OCI-M2 (cell line): Measurements from ENCODE around the gene TAF1D.

ENCODE experiments used
- DNase-seq: peaks from one replicate; lab custom pipeline; 2025; ENCODE audit not compliant: unreplicated experiment; lab: John Stamatoyannopoulos, UW

TAF1D gene

DNA sequence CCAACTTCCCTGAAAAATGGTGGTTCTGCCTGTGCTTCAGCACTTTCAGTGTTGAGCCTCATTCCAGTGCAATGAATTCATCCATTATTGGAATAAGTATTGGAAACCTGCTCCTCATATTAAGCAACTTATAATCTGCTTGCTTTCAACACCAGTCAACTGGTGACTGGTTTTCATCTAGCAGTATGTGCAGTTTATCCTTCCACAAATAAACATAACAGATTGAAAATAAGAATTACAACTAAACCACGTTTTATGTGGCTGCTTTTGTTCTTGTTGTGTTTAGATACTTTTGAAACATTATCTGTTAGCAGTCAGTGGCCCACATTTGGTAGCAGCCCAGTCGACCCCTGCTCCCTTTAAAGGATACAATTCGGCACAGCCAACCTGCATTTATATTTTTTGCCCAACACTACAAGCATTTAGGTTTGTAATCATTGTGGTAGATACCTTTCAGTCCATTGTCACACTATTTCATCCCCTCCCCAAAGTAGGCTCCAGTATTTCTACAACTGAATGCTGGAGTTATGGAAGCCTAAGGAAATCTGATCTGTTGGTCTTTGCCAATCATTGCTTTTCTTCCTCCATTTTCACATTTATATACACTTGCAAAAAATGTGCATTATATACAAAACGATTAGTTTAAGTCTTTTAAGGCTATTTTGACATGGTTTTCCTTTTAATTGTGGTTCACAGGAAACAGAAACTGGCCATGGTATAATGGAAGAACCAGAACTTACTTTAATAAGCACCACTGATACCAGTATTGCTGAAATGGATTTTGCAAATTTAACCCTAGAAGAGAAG lies 13.1 kb downstream of the TAF1D start:
- no peak for DNase-seq

DNA sequence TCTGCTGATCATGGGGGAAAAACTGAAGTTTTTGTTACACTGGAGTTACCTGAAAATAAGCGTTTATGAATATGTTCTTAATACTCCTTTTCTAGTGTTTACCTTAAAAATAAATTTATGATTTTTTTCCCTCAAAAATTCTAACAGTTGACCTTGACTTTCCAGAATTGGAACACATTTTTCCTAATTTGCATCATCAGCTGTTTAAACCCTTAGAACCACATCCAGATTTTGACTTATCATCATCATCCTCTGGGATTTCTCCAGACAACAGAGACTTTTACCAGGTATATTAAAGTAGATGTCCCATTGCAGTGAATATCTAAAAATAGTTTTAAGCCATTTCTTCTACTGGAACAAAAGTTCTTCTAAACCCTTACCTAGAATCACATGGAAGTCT lies 17.2 kb downstream of the TAF1D start:
- DNase-seq: no peak

DNA sequence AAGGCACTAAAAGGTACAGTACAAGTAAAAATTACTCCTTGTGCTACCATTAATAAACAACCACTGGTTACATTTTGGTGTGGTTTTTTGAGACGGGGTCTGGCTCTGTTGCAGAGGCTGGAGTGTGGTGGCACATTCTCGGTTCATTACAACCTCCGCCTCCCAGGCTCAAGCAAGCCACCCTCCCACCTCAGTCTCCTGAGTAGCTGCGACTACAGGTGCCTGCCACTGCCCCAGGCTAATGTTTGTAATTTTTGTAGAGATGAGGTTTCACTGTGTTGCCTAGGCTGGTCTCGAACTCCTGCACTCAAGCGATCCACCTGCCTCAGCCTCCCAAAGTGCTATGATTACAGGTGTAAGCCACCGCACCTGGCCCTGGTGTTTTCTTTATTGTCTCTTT lies 20.8 kb downstream of the TAF1D start:
- no peak for DNase-seq

DNA sequence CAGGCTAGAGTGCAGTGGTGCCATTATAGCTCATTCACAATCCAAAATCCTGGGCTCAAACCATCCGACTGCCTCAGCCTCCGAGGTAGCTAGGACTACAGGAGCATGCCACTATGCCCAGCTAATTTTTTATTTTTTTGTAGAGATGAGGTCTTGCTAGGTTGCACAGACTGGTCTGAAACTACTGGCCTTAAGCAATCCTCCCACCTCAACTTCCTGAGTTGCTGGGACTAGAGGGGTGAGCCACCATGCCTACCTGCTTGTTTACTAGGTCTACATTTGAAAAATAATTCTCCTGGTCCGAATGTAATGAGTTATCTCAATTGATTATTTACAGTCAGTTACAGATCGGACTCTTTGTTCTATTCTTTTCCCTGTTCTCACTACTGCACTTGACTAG lies 22.0 kb downstream of the TAF1D start:
- DNase-seq: no peak

DNA sequence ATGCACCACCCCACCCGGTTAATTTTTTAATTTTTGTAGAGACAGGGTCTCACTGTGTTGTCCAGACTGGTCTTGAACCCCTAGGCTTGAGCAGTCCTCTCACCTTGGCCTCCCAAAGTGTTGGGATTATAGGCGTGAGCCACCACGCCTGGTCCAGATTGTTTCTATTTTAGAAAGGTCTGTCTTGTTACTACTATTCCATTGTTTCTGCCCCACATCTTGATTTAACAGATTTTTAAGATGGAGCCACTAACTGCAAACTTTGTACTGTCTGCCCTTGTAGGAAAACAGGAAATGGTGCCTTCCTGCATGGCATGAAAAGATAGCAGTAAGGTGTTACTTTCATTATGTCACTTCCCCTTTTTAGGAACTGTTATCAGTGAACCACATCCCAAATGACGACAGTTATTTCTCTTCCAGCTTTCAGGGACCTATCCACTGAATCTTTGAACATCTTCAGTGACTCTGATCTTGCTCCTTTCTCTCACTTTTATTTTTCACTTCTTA lies 23.2 kb downstream of the TAF1D start:
- no peak for DNase-seq

DNA sequence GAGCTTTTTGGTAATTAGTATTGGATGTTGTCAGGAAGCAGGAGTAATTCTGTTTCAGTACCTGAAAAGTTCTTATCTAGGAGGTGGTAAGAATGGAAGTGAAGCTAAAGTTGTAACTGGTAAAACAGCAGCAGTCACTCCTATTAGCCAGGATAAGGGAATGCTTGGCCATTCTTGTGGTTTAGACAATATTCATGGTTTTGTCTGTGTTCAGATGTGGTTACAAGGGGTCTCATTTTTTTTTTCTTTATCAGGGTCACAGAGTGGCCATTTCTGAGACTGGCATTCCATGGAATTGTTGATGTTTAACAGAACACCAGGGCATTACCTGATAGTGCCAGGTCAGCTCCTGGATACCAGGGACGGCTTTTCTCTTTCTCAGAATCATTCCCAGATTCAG lies 23.8 kb downstream of the TAF1D start:
- no peak for DNase-seq

DNA sequence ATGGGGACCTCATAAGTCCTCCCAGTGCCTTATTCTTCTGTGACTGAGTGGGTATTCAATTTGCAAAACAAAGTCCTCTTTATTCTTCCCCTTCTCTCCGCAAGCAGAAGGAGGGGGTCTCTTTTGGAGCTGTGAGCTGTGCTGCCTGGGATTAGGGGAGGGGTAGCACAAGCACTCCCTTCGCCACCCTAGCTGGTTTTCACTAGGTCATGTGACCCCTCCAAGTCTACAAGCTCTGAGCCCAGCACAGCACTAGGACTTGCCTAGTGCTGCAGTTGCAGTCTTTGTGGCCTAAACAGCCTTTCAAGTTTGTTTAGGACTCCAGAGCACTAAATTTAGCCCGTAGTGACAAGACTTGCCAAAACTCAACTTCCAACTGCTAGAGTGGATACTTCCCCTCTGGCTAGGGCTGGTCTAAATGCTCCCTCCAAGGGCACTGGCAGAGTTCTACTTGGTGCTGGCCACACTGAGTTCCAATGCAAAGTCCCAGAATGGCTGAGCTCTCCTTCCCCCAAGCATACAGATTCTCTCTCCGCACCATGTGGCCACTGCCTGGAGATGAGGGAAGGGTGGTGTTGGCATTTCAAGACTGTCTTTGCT lies 25.4 kb downstream of the TAF1D start:
- DNase-seq: no peak

DNA sequence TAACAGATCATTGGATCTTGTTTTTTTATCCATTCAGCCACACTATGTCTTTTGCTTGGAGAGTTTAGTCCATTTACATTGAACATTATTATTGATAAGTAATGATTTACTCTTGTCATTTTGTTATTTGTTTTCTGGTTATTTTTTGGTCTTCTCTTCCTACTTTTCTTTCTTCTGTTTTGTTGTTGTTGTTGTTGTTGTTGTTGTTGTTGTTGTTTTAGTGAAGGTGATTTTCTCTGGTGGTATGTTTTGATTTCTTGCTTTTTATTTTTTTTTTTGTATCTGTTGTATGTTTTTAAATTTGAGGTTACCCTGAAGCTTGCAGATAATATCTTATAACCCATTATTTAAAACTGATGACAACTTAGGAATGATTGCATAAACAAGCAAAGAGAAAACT lies 28.6 kb downstream of the TAF1D start:
- no peak for DNase-seq

DNA sequence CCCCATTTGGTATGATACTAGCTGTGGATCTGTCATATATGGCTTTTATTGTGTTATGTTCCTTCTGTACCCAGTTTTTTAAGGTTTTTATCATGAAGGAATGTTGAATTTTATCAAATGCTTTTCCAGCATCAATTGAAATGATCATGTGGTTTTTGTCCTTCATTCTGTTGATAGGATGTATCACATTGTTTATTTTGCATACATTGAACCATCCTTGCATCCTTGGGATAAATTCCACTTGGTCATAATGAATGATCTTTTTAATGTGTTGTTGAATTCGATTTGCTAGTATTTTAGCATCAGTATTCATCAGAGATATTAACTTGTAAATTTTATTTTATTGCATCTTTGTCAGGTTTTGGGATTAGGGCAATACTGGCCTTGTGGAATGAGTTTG lies 31.1 kb downstream of the TAF1D start:
- no peak for DNase-seq

DNA sequence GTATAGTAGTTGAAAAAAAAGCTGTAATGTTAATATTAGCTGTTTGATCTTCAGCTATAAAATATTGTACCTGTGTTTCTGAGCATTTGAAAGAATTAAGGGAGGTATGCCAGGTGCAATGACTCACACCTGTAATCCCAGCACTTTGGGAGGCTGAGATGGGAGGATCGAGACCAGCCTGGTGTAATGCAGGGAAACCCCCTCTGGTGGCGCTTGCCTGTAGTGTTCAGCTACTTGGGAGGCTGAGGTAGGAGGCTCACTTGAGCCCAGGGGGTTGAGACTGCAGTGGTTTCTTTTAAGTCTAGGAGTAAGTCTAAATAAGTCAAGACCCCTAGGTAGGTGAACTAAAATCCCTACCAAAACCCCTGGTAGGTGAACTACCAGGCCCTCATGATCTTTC lies 37.1 kb downstream of the TAF1D start:
- DNase-seq: no peak

DNA sequence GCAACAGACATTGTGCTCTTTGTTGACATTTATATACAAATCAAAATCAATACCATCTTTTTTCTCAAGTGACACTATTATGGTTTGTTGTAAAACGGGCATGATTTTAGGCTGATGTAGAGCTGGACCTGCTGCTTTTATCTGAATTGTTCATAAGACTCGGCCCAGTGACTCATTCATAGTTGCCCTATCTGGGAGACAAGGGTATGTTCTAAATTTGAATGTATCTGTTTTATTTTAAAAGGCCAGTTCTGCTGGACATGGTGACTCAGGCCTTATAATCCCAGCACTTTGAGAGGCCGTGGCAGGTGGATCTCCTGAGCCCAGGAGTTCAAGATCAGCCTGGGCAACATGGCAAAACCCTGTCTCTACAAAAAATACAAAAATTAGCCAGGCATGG lies 40.5 kb downstream of the TAF1D start:
- DNase-seq: no peak

DNA sequence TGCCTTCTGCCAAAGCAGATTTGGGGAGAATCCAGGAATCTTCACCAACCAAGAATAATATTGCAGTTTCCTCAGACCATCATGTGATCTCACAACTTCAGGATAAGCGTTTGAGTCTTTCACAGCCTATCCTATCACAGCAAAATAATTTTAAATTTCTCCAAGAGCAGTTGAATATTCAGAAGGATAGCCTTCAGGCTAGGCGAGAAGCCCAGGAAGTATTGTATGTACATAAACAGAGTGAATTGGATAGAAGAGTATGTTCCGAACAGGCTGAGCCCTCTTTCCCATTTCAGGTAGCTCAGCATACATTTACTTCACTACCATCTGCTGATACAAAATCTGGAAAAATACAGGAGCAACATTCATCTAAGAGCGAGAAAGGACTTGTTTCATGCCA lies 43.7 kb downstream of the TAF1D start:
- DNase-seq: no peak

DNA sequence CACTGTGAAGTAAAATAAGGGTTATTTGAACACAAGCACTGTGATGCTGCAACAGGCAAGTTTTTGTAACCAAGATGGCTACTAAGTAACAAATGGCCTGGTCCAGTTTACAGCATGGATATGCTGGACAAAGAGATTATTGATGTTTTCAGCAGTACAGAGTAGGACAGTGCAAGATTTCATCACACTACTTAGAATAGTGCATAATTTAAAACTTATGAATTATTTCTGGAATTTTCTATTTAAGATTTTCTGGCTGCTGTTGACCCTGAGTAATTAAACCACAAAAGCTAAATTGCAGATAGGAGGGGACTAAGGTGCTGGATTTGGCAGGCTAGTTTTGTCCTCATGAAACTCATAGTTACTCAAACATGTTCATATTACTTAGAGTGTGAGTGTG lies 46.7 kb downstream of the TAF1D start:
- DNase-seq: no peak

DNA sequence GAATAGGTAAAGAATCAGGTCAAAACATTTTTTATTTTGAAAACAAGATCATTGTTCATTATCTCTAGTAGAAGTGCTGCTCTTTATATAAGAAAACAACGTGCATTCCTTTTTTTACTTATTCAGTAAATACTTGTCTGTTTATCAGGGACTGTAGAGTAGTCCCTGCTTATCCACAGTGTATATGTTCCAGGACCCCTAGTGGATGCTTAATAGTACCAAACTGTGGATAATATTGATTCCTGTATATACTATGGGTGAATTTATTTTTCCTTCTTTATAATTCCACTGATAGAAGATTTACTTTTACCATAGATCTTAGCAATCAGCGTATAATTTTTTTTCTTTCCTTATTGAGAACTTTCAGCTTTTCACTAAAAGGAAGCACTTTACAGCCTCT lies 47.2 kb downstream of the TAF1D start:
- DNase-seq: no peak

DNA sequence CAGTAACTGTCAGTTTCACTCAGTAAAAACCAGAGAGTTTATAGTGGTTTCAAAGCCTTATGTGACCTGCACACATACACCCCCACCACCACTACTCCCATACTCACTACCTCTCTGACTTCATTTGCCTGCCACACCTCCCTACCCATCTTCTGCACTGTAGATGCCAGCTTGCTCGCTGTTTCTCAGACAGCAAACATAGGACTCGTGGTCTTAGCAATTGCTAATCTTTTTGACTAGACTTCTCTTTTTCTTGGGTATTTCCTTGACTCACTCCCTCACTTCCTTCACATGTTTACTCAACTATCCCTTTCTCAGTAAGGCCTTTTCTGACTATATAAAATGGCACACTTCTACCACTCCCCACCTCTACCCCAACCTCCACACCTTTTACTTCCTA lies 52.1 kb downstream of the TAF1D start:
- DNase-seq: no peak

DNA sequence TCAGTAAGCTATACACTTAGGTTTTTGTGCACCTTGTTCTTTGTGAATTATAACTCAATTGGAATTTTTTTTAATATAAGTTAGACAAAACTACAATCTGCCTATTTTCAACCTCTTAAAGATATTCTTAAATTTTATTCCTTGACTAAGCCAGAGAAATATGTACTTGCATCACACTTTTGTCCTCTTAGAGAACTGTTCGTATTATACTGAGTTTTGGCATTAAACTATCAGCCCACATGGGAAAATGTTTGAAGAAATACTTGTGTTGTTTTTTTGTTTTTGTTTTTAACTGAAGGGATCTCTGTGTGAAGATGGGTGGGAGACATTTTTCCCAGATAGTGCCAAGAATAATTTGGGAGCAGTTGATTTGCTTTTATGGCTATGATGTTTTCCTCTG lies 54.5 kb downstream of the TAF1D start:
- DNase-seq: no peak

DNA sequence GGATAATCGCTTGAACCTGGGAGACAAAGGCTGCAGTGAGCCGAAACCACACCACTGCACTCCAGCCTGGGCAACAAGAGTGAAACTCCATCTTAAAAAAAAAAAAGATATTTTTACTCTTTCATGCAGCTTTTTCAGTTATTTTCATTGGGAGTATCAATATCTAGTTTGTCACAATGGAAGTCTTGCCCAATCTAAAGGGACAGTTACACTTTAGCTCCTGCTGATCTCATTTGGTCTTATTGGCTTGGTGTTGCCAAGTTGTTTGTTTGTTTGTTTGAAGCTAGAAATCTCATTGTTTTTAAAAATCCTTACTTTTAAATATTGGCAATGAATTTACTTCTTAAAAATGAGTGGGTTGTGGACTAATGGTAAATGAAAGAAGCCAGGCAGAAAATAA lies 55.1 kb downstream of the TAF1D start:
- no peak for DNase-seq
